Stimulated activated memory B cell treated with anti-CD40 and anti-IgM and Interleukin-4, amounts not matched to agents 10 μg/mL and 1 μg/mL and 100 μg/mL, for 72 hours (primary cell): ENCODE results near the gene TNS4.
A peak's percentile ranks its signal among the peaks of the same experiment; 100 is the strongest.

Experiments used
- ATAC-seq: fragments of 150-1000 bp; cut with Tn5 transposase; 2 replicates; pipeline ENCODE4 v1.10.0; 2021
- H3K27ac Mint-ChIP-seq: one replicate; pipeline ENCODE4 v1.8.0; 2022; ENCODE audit warnings: mild to moderate bottlenecking, mixed read lengths
- H3K27me3 Mint-ChIP-seq: one replicate; pipeline ENCODE4 v1.8.0; 2022; ENCODE audit warnings: mixed read lengths
- H3K36me3 Mint-ChIP-seq: one replicate; pipeline ENCODE4 v1.8.0; 2022; ENCODE audit warnings: mixed read lengths
- H3K4me1 Mint-ChIP-seq: one replicate; pipeline ENCODE4 v1.8.0; 2022; ENCODE audit warnings: mixed read lengths
- H3K4me3 Mint-ChIP-seq: one replicate; pipeline ENCODE4 v1.8.0; 2022; ENCODE audit warnings: mild to moderate bottlenecking, moderate library complexity, mixed read lengths
- H3K9me3 Mint-ChIP-seq: one replicate; pipeline ENCODE4 v1.8.0; 2022; ENCODE audit warnings: mixed read lengths

Gene TNS4

GRCh38 chr17:40539711-40540411 is 38.4 kb upstream of the TNS4 start:
- Mint-ChIP-seq H3K27ac (peak overlapping the region; percentile 97), H3K4me1 (peaks cover 71% of the 10 kb centered on the region), H3K27me3 (no peaks in the 10 kb centered on the region), H3K36me3 (no peaks in the 10 kb centered on the region), H3K4me3 (no peak overlapping the region), H3K9me3 (no peaks in the 10 kb centered on the region)
- ATAC-seq, result no peak

DNA sequence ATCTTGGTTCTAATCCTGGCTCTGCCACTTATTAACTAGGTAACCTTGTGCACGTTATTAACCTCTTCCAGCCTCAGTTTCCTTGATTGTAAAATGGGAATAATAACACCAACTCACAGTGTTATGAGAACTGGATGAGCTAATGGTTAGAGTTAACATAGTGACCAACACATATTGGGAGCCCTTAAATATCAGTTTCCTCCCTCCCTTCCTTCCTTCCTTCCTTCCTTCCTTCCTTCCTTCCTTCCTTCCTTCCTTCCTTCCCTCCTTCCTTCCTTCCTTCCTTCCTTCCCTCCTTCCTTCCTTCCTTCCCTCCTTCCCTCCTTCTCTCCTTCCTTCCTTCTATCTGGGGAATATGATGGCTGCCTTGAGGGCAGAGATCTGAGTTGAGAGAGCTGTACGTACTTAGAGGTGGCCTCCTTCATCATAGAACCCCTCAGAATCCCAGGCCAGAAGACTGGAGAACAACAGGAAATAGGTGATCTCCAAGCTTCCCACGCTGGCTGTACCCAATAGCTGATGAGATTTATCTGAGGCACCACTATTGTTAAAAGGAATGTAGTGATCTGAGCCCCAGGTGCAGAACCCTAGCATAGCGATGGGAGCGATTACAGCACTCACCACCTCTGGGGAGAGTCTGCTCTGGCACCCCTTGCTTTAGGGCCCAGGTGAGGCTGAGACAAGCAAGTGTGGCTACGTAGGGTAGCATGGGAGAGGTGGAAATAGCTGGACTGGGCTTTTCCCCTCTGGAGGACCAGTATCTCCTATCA is 37.7 kb upstream of the TNS4 start:
- no peak for ATAC-seq
- Mint-ChIP-seq H3K9me3 (no peaks in the 10 kb centered on the region), H3K4me3 (no peak overlapping the region)

DNA sequence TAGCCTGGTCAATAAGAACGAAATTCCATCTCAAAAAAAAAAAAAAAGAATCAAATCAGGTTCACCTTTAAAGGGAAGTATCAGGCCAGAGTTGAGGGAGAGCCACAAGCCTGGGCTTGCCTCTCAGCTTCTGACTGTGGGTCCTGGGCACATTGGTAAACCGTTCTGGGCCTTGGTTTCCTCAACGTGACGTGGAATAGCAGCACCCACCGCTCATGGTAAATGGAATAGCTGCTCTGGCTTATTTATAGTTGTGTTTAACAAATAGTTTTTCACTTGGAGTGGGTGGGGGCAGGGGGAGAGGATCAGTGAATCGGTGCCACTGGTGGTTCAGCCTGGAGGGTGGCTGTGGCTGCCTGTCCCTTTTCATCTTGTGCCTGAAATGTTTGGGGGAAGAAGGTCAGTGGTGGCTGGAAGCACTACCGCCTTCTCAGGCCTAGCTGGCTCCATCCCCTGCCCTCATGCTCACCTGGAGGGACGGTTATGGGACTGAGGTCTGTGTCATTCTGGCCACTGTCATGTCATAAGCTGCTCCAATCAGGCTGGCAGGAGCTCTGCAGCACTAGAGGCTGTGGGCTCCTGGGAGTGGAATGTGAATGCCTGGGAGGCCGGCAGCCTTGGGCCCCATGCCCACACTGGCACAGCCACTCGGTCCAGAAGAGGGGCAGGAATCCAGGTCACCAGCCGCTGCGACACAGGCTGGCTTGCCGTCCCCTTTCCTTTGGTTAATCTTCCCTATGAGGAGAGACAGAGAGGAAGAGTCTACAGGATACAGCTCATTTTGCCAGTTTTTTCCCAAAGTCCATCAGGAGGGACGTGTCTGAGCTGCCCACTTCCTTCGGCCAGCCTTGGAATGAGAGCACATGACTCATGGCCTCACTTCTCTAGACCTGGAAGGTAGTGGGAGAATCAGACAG is 36.9 kb upstream of the TNS4 start:
- H3K27me3 Mint-ChIP-seq, result no peaks in the 10 kb centered on the region
- no peak for ATAC-seq
- H3K9me3 Mint-ChIP-seq, result no peaks in the 10 kb centered on the region
- H3K4me3 Mint-ChIP-seq, result no peak overlapping the region
- H3K36me3 Mint-ChIP-seq, result no peaks in the 10 kb centered on the region
- peak overlapping the region; percentile 76 for H3K27ac Mint-ChIP-seq
- peaks cover 86% of the 10 kb centered on the region for H3K4me1 Mint-ChIP-seq

More for the DNA sequence above, 37.7 kb upstream of the TNS4 start:
- H3K4me1 Mint-ChIP-seq, result peaks cover 78% of the 10 kb centered on the region
- peak overlapping the region; percentile 97 for H3K27ac Mint-ChIP-seq
- no peaks in the 10 kb centered on the region for H3K27me3 Mint-ChIP-seq
- no peaks in the 10 kb centered on the region for H3K36me3 Mint-ChIP-seq

- Mint-ChIP-seq H3K27ac (peak overlapping the region; percentile 76), H3K4me1 (peaks cover 86% of the 10 kb centered on the region), H3K4me3 (no peak overlapping the region), H3K36me3 (no peaks in the 10 kb centered on the region), H3K27me3 (no peaks in the 10 kb centered on the region), H3K9me3 (no peaks in the 10 kb centered on the region)
- ATAC-seq, result no peak
Observed at GRCh38 chr17:40536295-40537171, 35.1 kb upstream of the TNS4 start.

GRCh38 chr17:40535924-40536294 is 34.5 kb upstream of the TNS4 start:
- H3K4me3 Mint-ChIP-seq, result no peak overlapping the region
- H3K27me3 Mint-ChIP-seq, result no peaks in the 10 kb centered on the region
- H3K27ac Mint-ChIP-seq, result peak overlapping the region; percentile 76
- no peak for ATAC-seq
- no peaks in the 10 kb centered on the region for H3K9me3 Mint-ChIP-seq
- H3K36me3 Mint-ChIP-seq, result no peaks in the 10 kb centered on the region
- peaks cover 86% of the 10 kb centered on the region for H3K4me1 Mint-ChIP-seq

GRCh38 chr17:40535438-40535837 is 34.0 kb upstream of the TNS4 start:
- no peaks in the 10 kb centered on the region for H3K27me3 Mint-ChIP-seq
- peak overlapping the region; percentile 76 for H3K27ac Mint-ChIP-seq
- no peak overlapping the region for H3K4me3 Mint-ChIP-seq
- H3K9me3 Mint-ChIP-seq, result no peaks in the 10 kb centered on the region
- no peak for ATAC-seq
- H3K36me3 Mint-ChIP-seq, result no peaks in the 10 kb centered on the region
- H3K4me1 Mint-ChIP-seq, result peaks cover 86% of the 10 kb centered on the region

- Mint-ChIP-seq H3K27ac (peak overlapping the region; percentile 76), H3K27me3 (no peaks in the 10 kb centered on the region), H3K4me3 (no peak overlapping the region), H3K36me3 (no peaks in the 10 kb centered on the region), H3K4me1 (peaks cover 81% of the 10 kb centered on the region), H3K9me3 (no peaks in the 10 kb centered on the region)
- no peak for ATAC-seq
Observed at GRCh38 chr17:40534371-40535189, 33.2 kb upstream of the TNS4 start.

GRCh38 chr17:40533896-40534295 is 32.5 kb upstream of the TNS4 start:
- ATAC-seq, result peak; percentile 1
- Mint-ChIP-seq H3K27ac (peak overlapping the region; percentile 76), H3K4me1 (peaks cover 76% of the 10 kb centered on the region), H3K27me3 (no peaks in the 10 kb centered on the region), H3K9me3 (no peaks in the 10 kb centered on the region), H3K36me3 (no peaks in the 10 kb centered on the region), H3K4me3 (peak overlapping the region; percentile 36)

GRCh38 chr17:40532520-40533253 is 31.3 kb upstream of the TNS4 start:
- Mint-ChIP-seq H3K4me1 (peaks cover 68% of the 10 kb centered on the region), H3K27me3 (no peaks in the 10 kb centered on the region)

GRCh38 chr17:40531051-40531991 is 29.9 kb upstream of the TNS4 start:
- H3K27me3 Mint-ChIP-seq, result no peaks in the 10 kb centered on the region

More at GRCh38 chr17:40532520-40533253, 31.3 kb upstream of the TNS4 start:
- Mint-ChIP-seq H3K36me3 (no peaks in the 10 kb centered on the region), H3K27ac (peak overlapping the region; percentile 76), H3K4me3 (no peak overlapping the region), H3K9me3 (no peaks in the 10 kb centered on the region)
- no peak for ATAC-seq

GRCh38 chr17:40530531-40530994 is 29.1 kb upstream of the TNS4 start:
- no peak for ATAC-seq
- H3K36me3 Mint-ChIP-seq, result no peaks in the 10 kb centered on the region
- no peaks in the 10 kb centered on the region for H3K9me3 Mint-ChIP-seq
- peak overlapping the region; percentile 76 for H3K27ac Mint-ChIP-seq
- no peaks in the 10 kb centered on the region for H3K27me3 Mint-ChIP-seq
- peaks cover 47% of the 10 kb centered on the region for H3K4me1 Mint-ChIP-seq
- H3K4me3 Mint-ChIP-seq, result peak overlapping the region; percentile 49

More at GRCh38 chr17:40531051-40531991, 29.9 kb upstream of the TNS4 start:
- peak; percentile 60 for ATAC-seq
- no peaks in the 10 kb centered on the region for H3K9me3 Mint-ChIP-seq
- peaks cover 55% of the 10 kb centered on the region for H3K4me1 Mint-ChIP-seq
- peak overlapping the region; percentile 8 for H3K4me3 Mint-ChIP-seq
- peak overlapping the region; percentile 76 for H3K27ac Mint-ChIP-seq
- H3K36me3 Mint-ChIP-seq, result no peaks in the 10 kb centered on the region

GRCh38 chr17:40529991-40530390 is 28.6 kb upstream of the TNS4 start:
- Mint-ChIP-seq H3K36me3 (peaks cover 5% of the 10 kb centered on the region), H3K4me1 (peaks cover 47% of the 10 kb centered on the region), H3K27me3 (no peaks in the 10 kb centered on the region), H3K9me3 (no peaks in the 10 kb centered on the region), H3K4me3 (no peak overlapping the region), H3K27ac (peak overlapping the region; percentile 76)
- ATAC-seq, result no peak
